Measurements from ENCODE around the gene TET2. TPM values are rescaled to one million over a fixed set of nuclear protein-coding genes. Genes with fewer than 3 reads are reported as not detected.

The TET2 gene
- total RNA-seq, 1 donor = 18.6 TPM

- DNase-seq (ENCODE audit: low read depth) = no peak
- no peak overlapping the region for H3K4me3 ChIP-seq (ENCODE audit: low read depth, low read length)
- TF ChIP-seq CTCF (IDR thresholded peaks at IDR 0.05; ENCODE audit: insufficient read depth, low read length) = no peak
Measured at GRCh38 chr4:105276361-105277104, 129.9 kb downstream of the TET2 start.

DNA sequence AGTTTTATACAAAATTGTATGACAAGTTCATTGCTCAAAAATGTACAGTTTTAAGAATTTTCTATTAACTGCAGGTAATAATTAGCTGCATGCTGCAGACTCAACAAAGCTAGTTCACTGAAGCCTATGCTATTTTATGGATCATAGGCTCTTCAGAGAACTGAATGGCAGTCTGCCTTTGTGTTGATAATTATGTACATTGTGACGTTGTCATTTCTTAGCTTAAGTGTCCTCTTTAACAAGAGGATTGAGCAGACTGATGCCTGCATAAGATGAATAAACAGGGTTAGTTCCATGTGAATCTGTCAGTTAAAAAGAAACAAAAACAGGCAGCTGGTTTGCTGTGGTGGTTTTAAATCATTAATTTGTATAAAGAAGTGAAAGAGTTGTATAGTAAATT lies 131.0 kb downstream of the TET2 start:
- no peak overlapping the region for H3K4me3 ChIP-seq (ENCODE audit: low read depth, low read length)
- no peak for DNase-seq (ENCODE audit: low read depth)
- no peak for TF ChIP-seq CTCF (IDR thresholded peaks at IDR 0.05; ENCODE audit: insufficient read depth, low read length)

DNA sequence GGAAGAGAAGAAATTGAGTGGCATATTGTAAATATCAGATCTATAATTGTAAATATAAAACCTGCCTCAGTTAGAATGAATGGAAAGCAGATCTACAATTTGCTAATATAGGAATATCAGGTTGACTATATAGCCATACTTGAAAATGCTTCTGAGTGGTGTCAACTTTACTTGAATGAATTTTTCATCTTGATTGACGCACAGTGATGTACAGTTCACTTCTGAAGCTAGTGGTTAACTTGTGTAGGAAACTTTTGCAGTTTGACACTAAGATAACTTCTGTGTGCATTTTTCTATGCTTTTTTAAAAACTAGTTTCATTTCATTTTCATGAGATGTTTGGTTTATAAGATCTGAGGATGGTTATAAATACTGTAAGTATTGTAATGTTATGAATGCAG lies 132.6 kb downstream of the TET2 start:
- no peak for TF ChIP-seq CTCF (IDR thresholded peaks at IDR 0.05; ENCODE audit: insufficient read depth, low read length)
- DNase-seq (ENCODE audit: low read depth) = no peak

DNA sequence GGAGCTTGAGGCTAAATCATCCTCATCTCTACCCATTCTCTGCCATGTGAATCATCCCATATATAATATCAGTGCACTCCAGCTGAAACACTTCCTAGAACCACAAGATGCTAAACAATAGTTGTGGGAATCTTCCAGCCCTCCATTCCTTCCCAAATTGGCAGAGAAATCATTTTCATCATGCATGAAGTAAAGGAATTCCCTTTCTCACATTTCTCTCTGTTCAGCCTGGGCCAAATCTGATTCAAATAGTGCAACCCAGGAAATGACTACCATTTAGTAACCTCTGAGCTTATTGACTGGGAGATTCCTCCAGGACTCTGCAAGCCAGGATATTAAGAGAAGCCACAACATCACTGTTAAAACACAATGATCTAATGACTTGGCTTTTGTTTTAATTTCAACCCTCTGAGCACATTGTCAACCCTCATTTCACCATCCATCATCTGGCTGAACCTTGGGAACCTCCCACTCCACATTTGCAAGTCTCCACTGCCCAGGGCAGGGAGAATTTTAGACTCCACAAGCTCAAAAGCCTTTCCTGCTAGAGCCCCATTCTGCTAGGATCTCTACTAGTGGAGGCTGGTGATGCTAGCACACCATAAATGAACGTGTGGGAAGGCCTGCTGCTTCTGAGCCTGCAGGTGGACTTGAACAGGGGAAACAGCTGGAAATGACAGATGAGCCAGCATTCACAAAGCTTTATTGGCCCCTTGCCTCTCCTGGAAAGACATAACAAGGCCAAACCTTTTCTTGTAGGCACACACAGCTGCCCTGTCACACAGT lies 133.9 kb downstream of the TET2 start:
- no peak overlapping the region for H3K4me3 ChIP-seq (ENCODE audit: low read depth, low read length)
- peak; percentile 99 for DNase-seq (ENCODE audit: low read depth)
- TF ChIP-seq CTCF (IDR thresholded peaks at IDR 0.05; ENCODE audit: insufficient read depth, low read length) = peak; percentile 17

More for the DNA sequence above, 132.6 kb downstream of the TET2 start:
- H3K4me3 ChIP-seq (ENCODE audit: low read depth, low read length) = no peak overlapping the region

GRCh38 chr4:105281124-105281415 lies 134.4 kb downstream of the TET2 start:
- no peak for TF ChIP-seq CTCF (IDR thresholded peaks at IDR 0.05; ENCODE audit: insufficient read depth, low read length)
- no peak overlapping the region for H3K4me3 ChIP-seq (ENCODE audit: low read depth, low read length)
- DNase-seq (ENCODE audit: low read depth) = no peak

DNA sequence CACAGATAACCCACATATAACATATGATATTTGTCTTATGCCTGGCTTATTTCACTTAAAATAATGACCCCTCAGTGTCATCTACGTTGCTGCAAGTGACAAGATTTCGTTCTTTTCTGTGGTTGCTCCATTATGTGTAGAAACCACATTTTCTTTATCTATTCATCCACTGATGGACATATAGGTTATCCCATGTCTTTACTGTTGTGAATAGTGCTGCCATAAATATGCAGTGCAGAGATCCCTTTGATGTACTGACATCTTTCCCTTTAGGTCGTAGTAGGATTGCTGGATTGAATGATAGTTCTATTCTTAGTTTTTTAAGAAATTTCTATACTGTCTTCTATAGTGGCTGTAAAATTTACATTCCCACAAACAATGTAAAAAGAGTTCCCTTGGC lies 135.8 kb downstream of the TET2 start:
- no peak overlapping the region for H3K4me3 ChIP-seq (ENCODE audit: low read depth, low read length)
- no peak for DNase-seq (ENCODE audit: low read depth)
- TF ChIP-seq CTCF (IDR thresholded peaks at IDR 0.05; ENCODE audit: insufficient read depth, low read length) = no peak
